SJCRH30 (cell line): Measurements from ENCODE around the gene DOCK3. TPM values are rescaled to one million over a fixed set of nuclear protein-coding genes. Genes with fewer than 3 reads are reported as not detected.

Experiments
- DNase-seq, 2 experiments: peaks; one replicate each; pipeline ENCODE4 v3.0.0-alpha.2; 2015 to 2020
- H3K27ac ChIP-seq: fragments of 250-450 bp; sonication (Bioruptor Pico); 2 replicates; pipeline ENCODE4 v1.5.1; 2020; ENCODE audit warnings: mild to moderate bottlenecking, moderate library complexity
- H3K27me3 ChIP-seq: fragments of 250-450 bp; sonication (Bioruptor Pico); 2 replicates; pipeline ENCODE4 v1.5.1; 2020; ENCODE audit warnings: mild to moderate bottlenecking, moderate library complexity
- H3K36me3 ChIP-seq: fragments of 250-450 bp; sonication (Bioruptor Pico); 2 replicates; pipeline ENCODE4 v1.5.1; 2020; ENCODE audit warnings: mild to moderate bottlenecking, moderate library complexity
- H3K4me1 ChIP-seq: fragments of 250-450 bp; sonication (Bioruptor Pico); 2 replicates; pipeline ENCODE4 v1.5.1; 2020; ENCODE audit warnings: mild to moderate bottlenecking, moderate library complexity
- H3K4me3 ChIP-seq: fragments of 250-450 bp; sonication (Bioruptor Pico); 2 replicates; pipeline ENCODE4 v1.5.1; 2020; ENCODE audit warnings: mild to moderate bottlenecking, moderate library complexity
- H3K9me3 ChIP-seq: fragments of 250-450 bp; sonication (Bioruptor Pico); replicated peaks from 2 replicates; pipeline ENCODE4 v1.5.1; 2020; ENCODE audit warnings: mild to moderate bottlenecking, moderate library complexity
- total RNA-seq: library from RNA; depleted of rRNA; stranded (reverse); fragments of >200 nt; shearing (Covaris generic); gene quantifications from 2 replicates; pipeline ENCODE4 v1.2.3, GENCODE V29; 2014

The DOCK3 gene
- total RNA-seq, 1 experiment from 2014 or later = 0.08 TPM

- no peak for DNase-seq
- Histone ChIP-seq H3K9me3 (no peaks in the 10 kb centered on the region), H3K27ac (no peak overlapping the region), H3K4me1 (peaks cover 19% of the 10 kb centered on the region), H3K4me3 (no peak overlapping the region), H3K27me3 (no peaks in the 10 kb centered on the region), H3K36me3 (no peaks in the 10 kb centered on the region)
Measured at GRCh38 chr3:51338632-51339031, 663.9 kb downstream of the DOCK3 start.

GRCh38 chr3:51340013-51340829 lies 665.5 kb downstream of the DOCK3 start:
- DNase-seq = peak; percentile 65
- Histone ChIP-seq H3K9me3 (no peaks in the 10 kb centered on the region), H3K4me3 (no peak overlapping the region), H3K4me1 (peaks cover 19% of the 10 kb centered on the region), H3K27me3 (no peaks in the 10 kb centered on the region), H3K36me3 (no peaks in the 10 kb centered on the region), H3K27ac (peak overlapping the region; percentile 72)

- Histone ChIP-seq H3K9me3 (no peaks in the 10 kb centered on the region), H3K36me3 (no peaks in the 10 kb centered on the region), H3K4me3 (no peak overlapping the region), H3K27me3 (no peaks in the 10 kb centered on the region), H3K27ac (peak overlapping the region; percentile 72), H3K4me1 (peaks cover 19% of the 10 kb centered on the region)
- DNase-seq = peak; percentile 47 to 51
Measured at GRCh38 chr3:51340989-51341636, 666.4 kb downstream of the DOCK3 start.

- DNase-seq = no peak
- H3K4me1 ChIP-seq = peaks cover 19% of the 10 kb centered on the region
- no peaks in the 10 kb centered on the region; the same call in 1 of the 2 replicates for H3K9me3 ChIP-seq
- H3K4me3 ChIP-seq = no peak overlapping the region
- H3K27ac ChIP-seq = no peak overlapping the region
- no peaks in the 10 kb centered on the region for H3K36me3 ChIP-seq
- H3K27me3 ChIP-seq = no peaks in the 10 kb centered on the region
Measured at GRCh38 chr3:51343918-51344687, 669.4 kb downstream of the DOCK3 start.

GRCh38 chr3:51350751-51351150 lies 676.0 kb downstream of the DOCK3 start:
- no peaks in the 10 kb centered on the region for H3K4me1 ChIP-seq
- H3K27me3 ChIP-seq = no peaks in the 10 kb centered on the region
- no peak for DNase-seq
- no peak overlapping the region for H3K4me3 ChIP-seq
- no peaks in the 10 kb centered on the region for H3K36me3 ChIP-seq
- H3K9me3 ChIP-seq = no peaks in the 10 kb centered on the region; the same call in 1 of the 2 replicates
- no peak overlapping the region for H3K27ac ChIP-seq

GRCh38 chr3:51353131-51353530 lies 678.4 kb downstream of the DOCK3 start:
- H3K36me3 ChIP-seq = no peaks in the 10 kb centered on the region
- H3K4me3 ChIP-seq = no peak overlapping the region
- H3K27ac ChIP-seq = no peak overlapping the region
- no peaks in the 10 kb centered on the region for H3K4me1 ChIP-seq
- no peak for DNase-seq
- no peaks in the 10 kb centered on the region for H3K9me3 ChIP-seq
- H3K27me3 ChIP-seq = no peaks in the 10 kb centered on the region

GRCh38 chr3:51353691-51354090 lies 679.0 kb downstream of the DOCK3 start:
- H3K27ac ChIP-seq = no peak overlapping the region
- H3K4me3 ChIP-seq = no peak overlapping the region

GRCh38 chr3:51354172-51354571 lies 679.4 kb downstream of the DOCK3 start:
- no peaks in the 10 kb centered on the region for H3K4me1 ChIP-seq

More at GRCh38 chr3:51353691-51354090, 679.0 kb downstream of the DOCK3 start:
- no peak for DNase-seq
- no peaks in the 10 kb centered on the region for H3K4me1 ChIP-seq
- no peaks in the 10 kb centered on the region for H3K27me3 ChIP-seq
- no peaks in the 10 kb centered on the region for H3K36me3 ChIP-seq
- H3K9me3 ChIP-seq = no peaks in the 10 kb centered on the region

GRCh38 chr3:51354731-51355615 lies 680.2 kb downstream of the DOCK3 start:
- DNase-seq = no peak
- Histone ChIP-seq H3K27ac (no peak overlapping the region), H3K36me3 (no peaks in the 10 kb centered on the region)

More at GRCh38 chr3:51354172-51354571, 679.4 kb downstream of the DOCK3 start:
- Histone ChIP-seq H3K9me3 (no peaks in the 10 kb centered on the region), H3K36me3 (no peaks in the 10 kb centered on the region), H3K27me3 (no peaks in the 10 kb centered on the region), H3K27ac (no peak overlapping the region), H3K4me3 (no peak overlapping the region)
- DNase-seq = no peak

GRCh38 chr3:51355891-51356578 lies 681.3 kb downstream of the DOCK3 start:
- Histone ChIP-seq H3K4me1 (no peaks in the 10 kb centered on the region), H3K27me3 (no peaks in the 10 kb centered on the region), H3K36me3 (no peaks in the 10 kb centered on the region), H3K27ac (no peak overlapping the region), H3K9me3 (no peaks in the 10 kb centered on the region), H3K4me3 (no peak overlapping the region)
- no peak for DNase-seq

More at GRCh38 chr3:51354731-51355615, 680.2 kb downstream of the DOCK3 start:
- Histone ChIP-seq H3K27me3 (no peaks in the 10 kb centered on the region), H3K4me1 (no peaks in the 10 kb centered on the region), H3K9me3 (no peaks in the 10 kb centered on the region), H3K4me3 (no peak overlapping the region)

GRCh38 chr3:51357856-51358255 lies 683.1 kb downstream of the DOCK3 start:
- no peak overlapping the region for H3K27ac ChIP-seq
- H3K27me3 ChIP-seq = no peaks in the 10 kb centered on the region
- DNase-seq = no peak
- H3K9me3 ChIP-seq = no peaks in the 10 kb centered on the region
- no peak overlapping the region for H3K4me3 ChIP-seq
- H3K4me1 ChIP-seq = no peaks in the 10 kb centered on the region
- no peaks in the 10 kb centered on the region for H3K36me3 ChIP-seq

- no peaks in the 10 kb centered on the region for H3K36me3 ChIP-seq
- peaks cover 3% of the 10 kb centered on the region; the same call in 1 of the 2 replicates for H3K9me3 ChIP-seq
- DNase-seq = no peak
- H3K4me3 ChIP-seq = no peak overlapping the region
- H3K27me3 ChIP-seq = no peaks in the 10 kb centered on the region
- H3K27ac ChIP-seq = no peak overlapping the region
- H3K4me1 ChIP-seq = no peaks in the 10 kb centered on the region
Measured at GRCh38 chr3:51358981-51359380, 684.3 kb downstream of the DOCK3 start.

- Histone ChIP-seq H3K27ac (no peak overlapping the region), H3K4me3 (no peak overlapping the region), H3K36me3 (no peaks in the 10 kb centered on the region), H3K4me1 (no peaks in the 10 kb centered on the region), H3K27me3 (no peaks in the 10 kb centered on the region), H3K9me3 (peaks cover 5% of the 10 kb centered on the region; the same call in 1 of the 2 replicates)
- no peak for DNase-seq
Measured at GRCh38 chr3:51360806-51361205, 686.1 kb downstream of the DOCK3 start.
